Effector CD4-positive, alpha-beta T cell (primary cell): ENCODE results near the gene RAP1GAP2.
A peak's percentile ranks its signal among the peaks of the same experiment; 100 is the strongest.
"Not testable (repeated sequence)": the region's sequence is repeated elsewhere in the genome, so short reads cannot be mapped to it uniquely, and the experiment has no call there.

ENCODE experiments used
- DNase-seq: peaks from one replicate; pipeline ENCODE4 v3.0.0-alpha.2; 2020
- total RNA-seq: gene quantifications from one replicate; lab custom pipeline; 2026; lab: John Stamatoyannopoulos, UW

Gene RAP1GAP2
- 73.2 reads per million, percentile 76 among the genes with 10 or more reads in this experiment for total RNA-seq

- DNase-seq, result peak; percentile 60
Observed at GRCh38 chr17:2796164-2797125, at the start of gene RAP1GAP2. Gene RAP1GAP2 (plus strand): TSS chr17:2796438. CDS start chr17:2796528, 90 bp downstream.

- DNase-seq, result no peak
Observed at GRCh38 chr17:2749058-2749783, 47.0 kb upstream of the RAP1GAP2 start, which contains the start of gene CCDC92B. Gene CCDC92B (minus strand): TSS chr17:2749652. CDS start chr17:2735145, 14,507 bp downstream.

- peak; percentile 54 for DNase-seq
Observed at GRCh38 chr17:2749784-2750181, 46.5 kb upstream of the RAP1GAP2 start.

- DNase-seq, result no peak
Observed at GRCh38 chr17:2750721-2751120, 45.5 kb upstream of the RAP1GAP2 start.

GRCh38 chr17:2751491-2751890, 44.7 kb upstream of the RAP1GAP2 start:
- no peak for DNase-seq

GRCh38 chr17:2755891-2756724, 40.1 kb upstream of the RAP1GAP2 start:
- DNase-seq, result no peak

GRCh38 chr17:2758870-2759269, 37.4 kb upstream of the RAP1GAP2 start:
- DNase-seq, result no peak

GRCh38 chr17:2770129-2770528, 26.1 kb upstream of the RAP1GAP2 start:
- no peak for DNase-seq

- DNase-seq, result no peak
Observed at GRCh38 chr17:2775206-2775605, 21.0 kb upstream of the RAP1GAP2 start.

GRCh38 chr17:2776589-2777241, 19.5 kb upstream of the RAP1GAP2 start:
- DNase-seq, result no peak

- DNase-seq, result no peak
Observed at GRCh38 chr17:2777242-2777867, 18.9 kb upstream of the RAP1GAP2 start.

GRCh38 chr17:2778489-2778888, 17.7 kb upstream of the RAP1GAP2 start:
- no peak for DNase-seq

- no peak for DNase-seq
Observed at GRCh38 chr17:2779545-2779944, 16.7 kb upstream of the RAP1GAP2 start.

- no peak for DNase-seq
Observed at GRCh38 chr17:2780256-2780655, 16.0 kb upstream of the RAP1GAP2 start.

- no peak for DNase-seq
Observed at GRCh38 chr17:2780931-2781454, 15.2 kb upstream of the RAP1GAP2 start.

GRCh38 chr17:2781598-2781997, 14.6 kb upstream of the RAP1GAP2 start:
- DNase-seq, result not testable (repeated sequence)

- DNase-seq, result no peak
Observed at GRCh38 chr17:2782055-2782454, 14.2 kb upstream of the RAP1GAP2 start.

- DNase-seq, result no peak
Observed at GRCh38 chr17:2783310-2784030, 12.8 kb upstream of the RAP1GAP2 start.

GRCh38 chr17:2784864-2785263, 11.4 kb upstream of the RAP1GAP2 start:
- DNase-seq, result no peak

GRCh38 chr17:2785376-2785775, 10.9 kb upstream of the RAP1GAP2 start:
- DNase-seq, result not testable (repeated sequence)
